ENCODE measurements around the gene RNASE4.

DNA sequence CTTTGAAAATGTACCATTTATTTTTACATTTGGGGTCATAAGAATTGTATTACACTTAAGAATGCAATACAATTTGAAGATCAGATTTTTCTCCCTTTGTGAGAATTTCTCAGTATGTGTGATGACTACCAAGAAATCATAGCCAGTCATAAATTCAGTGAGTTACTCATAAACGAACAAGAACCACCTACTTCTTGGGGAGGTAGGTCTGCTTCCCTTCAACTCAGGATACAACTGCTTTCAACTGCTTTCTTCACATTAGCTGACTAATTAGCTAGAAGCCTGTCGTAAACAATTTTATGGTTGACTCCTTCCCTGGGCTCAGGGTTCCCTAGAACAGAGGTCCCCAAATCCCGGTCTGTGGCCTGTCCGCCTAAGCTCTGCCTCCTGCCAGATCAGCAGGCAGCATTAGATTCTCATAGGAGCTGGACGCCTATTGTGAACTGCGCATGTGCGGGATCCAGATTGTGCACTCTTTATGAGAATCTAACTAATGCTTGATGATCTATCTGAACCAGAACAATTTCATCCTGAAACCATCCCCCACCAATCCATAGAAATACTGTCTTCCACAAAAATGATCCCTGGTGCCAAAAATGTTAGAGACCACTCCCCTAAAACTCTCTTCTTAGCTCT, 7.9 kb downstream of the RNASE4 start:
- TF ChIP-seq, protein P1, sequence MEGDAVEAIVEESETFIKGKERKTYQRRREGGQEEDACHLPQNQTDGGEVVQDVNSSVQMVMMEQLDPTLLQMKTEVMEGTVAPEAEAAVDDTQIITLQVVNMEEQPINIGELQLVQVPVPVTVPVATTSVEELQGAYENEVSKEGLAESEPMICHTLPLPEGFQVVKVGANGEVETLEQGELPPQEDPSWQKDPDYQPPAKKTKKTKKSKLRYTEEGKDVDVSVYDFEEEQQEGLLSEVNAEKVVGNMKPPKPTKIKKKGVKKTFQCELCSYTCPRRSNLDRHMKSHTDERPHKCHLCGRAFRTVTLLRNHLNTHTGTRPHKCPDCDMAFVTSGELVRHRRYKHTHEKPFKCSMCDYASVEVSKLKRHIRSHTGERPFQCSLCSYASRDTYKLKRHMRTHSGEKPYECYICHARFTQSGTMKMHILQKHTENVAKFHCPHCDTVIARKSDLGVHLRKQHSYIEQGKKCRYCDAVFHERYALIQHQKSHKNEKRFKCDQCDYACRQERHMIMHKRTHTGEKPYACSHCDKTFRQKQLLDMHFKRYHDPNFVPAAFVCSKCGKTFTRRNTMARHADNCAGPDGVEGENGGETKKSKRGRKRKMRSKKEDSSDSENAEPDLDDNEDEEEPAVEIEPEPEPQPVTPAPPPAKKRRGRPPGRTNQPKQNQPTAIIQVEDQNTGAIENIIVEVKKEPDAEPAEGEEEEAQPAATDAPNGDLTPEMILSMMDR (conservative IDR thresholded peaks at IDR 0.05; ENCODE audit: low read depth, low read length) = no peak
- TF ChIP-seq EZH2 (IDR thresholded peaks at IDR 0.05; ENCODE audit: low read length, unreplicated experiment) (no peak), EZH2phosphoT487 (IDR thresholded peaks at IDR 0.05; ENCODE audit: borderline replicate concordance, low read length) (no peak)

Measured in PC-3 (cell line).